HG02970 (cell line): Measurements from ENCODE around the gene MAST4.
"Not testable (repeated sequence)": the region's sequence is repeated elsewhere in the genome, so short reads cannot be mapped to it uniquely, and the experiment has no call there.

Source experiments
- ATAC-seq: cut with Tn5 transposase; IDR thresholded peaks from one replicate; pipeline ENCODE4 v1.9.1; 2021; ENCODE audit warnings: mild to moderate bottlenecking, moderate library complexity, moderate number of reproducible peaks; ENCODE audit not compliant: unreplicated experiment, low FRiP score

Gene MAST4

GRCh38 chr5:66694036-66694435 lies 97.8 kb downstream of the MAST4 start:
- no peak for ATAC-seq

GRCh38 chr5:66695840-66696239 lies 99.6 kb downstream of the MAST4 start:
- not testable (repeated sequence) for ATAC-seq

GRCh38 chr5:66697796-66698564 lies 101.8 kb downstream of the MAST4 start:
- ATAC-seq = no peak

- peak; percentile 65 for ATAC-seq
Measured at GRCh38 chr5:66701244-66701643, 105.1 kb downstream of the MAST4 start.

DNA sequence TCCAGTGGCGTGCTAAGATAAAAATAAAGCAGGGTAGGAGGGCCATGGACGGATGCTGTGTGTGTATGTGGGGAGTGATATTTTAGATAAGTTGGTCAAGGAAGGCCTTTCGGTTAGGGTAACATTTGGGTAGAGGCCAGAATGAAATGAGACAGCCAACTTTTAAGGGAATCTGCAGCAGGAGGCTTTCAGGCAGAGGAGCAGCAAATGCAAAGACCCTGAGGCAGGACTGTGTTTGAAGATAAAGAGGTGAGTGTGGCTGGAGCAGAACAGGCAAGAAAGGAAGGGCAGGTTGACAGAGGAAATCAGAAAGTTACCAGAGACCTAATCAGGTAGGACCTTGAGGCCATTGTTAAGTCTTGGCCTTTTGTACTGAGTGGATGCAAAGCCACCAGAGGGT lies 106.2 kb downstream of the MAST4 start:
- ATAC-seq = no peak

- ATAC-seq = no peak
Measured at GRCh38 chr5:66704790-66705425, 108.7 kb downstream of the MAST4 start.

DNA sequence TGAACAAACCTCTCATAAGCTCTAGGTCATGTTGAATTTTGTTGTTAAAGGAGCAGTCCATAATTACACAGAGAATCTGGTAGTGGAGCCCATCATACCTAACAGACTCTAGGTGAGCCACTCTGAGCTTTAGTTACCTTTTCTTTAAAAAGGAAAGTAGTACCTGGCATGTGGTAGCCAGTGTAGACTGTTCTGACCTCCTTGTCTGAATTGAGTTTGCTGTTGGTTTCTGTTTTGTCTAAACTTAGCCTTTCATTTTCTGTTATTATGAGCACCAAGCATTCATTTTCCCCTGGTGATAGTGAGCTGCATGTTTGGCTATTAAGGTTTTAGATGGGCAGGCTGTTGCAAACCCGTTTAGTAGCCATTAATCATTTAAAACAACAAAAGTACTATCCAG lies 112.2 kb downstream of the MAST4 start:
- ATAC-seq = no peak

- ATAC-seq = no peak
Measured at GRCh38 chr5:66710557-66711088, 114.4 kb downstream of the MAST4 start.

DNA sequence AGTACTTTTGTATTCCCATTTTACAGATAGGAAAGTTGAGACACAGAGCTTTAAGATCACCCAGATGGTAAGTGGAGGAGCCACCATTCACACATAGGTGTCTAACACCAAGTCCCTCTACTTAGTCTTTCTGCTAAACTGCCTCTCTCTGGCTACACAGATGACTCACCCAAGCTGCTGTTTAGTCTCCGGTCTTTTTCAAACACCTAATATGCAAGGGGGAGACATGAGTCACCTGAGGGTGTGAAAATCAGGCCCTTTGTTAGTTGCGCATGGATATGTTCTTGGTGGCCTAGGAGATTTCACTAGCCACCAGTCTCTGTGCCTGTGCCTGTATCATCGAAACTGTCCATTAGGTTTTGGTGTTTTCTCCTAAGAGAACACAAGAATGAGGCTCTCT lies 117.8 kb downstream of the MAST4 start:
- no peak for ATAC-seq

DNA sequence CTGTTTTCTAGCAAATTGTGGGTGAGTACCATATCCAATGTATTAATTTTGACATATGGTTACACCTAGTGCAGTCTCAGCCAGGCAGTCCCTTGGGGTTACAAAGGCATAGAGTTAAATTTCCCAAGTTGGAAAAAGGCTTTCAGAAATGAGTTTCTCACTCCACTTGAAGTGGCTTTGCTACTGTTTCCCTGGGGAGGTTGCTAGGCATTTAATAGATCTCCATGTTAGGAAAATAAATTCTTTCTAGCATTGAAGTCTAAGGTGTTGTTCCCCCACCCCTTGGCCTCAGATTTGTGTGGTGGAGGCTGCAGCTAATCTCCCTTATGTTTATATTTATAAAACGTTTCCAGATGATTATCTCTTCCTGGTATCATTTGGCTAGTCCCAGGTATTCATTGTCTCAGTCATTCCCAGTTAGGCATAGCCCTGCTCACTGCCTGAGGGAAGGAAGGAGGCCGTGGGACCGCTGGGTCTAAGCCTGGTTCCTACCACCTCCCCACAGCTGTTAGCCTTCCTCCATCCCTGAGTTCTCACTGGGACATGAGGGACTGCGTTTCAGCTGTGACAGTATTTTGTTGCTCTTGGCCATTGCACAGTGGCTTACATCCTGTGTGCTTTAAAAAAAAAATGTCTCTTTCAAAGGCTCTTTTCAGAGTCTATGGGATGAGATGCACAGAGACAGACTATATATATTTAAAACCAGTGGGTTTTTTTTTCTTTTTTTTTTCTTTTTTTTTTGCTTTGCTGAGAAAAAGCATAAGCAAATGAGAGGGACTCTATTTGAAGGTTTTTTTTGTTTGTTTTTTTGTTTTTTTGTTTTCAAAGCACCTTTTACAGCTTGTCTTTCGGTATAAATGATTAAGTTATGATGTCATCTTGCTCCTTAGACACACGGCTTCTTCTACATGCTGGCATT lies 121.5 kb downstream of the MAST4 start:
- no peak for ATAC-seq

DNA sequence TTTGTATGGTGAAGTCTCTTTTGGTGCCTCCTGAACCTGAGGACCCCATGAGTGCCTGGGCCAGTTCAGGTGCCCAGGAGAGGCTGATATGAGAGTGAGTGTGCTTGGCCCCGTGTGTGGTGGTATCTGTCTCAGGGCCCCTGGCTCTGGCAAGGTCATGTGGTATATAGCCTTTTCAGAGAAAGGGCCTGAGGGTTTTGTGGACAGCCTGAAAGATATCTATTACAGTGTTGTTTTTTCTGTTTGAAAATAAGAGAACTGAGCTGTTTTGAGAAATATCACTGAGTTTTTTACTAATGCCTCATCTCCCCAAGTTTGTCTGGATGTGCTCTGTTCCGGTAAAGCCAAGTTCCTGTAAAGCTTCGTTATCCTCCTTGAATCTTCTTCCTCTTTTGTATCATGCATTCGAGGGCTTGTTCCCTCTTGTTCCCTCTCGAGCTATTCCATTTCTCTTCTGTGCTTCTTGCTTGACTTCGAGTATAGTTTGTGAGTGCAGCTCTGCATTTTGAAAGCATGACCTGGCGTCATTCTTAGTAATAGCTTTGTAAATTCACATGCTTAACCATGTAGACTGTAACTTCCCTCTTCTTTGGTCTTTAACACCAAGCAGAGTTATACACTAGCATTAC lies 122.3 kb downstream of the MAST4 start:
- no peak for ATAC-seq

- ATAC-seq = no peak
Measured at GRCh38 chr5:66720780-66721179, 124.6 kb downstream of the MAST4 start.

DNA sequence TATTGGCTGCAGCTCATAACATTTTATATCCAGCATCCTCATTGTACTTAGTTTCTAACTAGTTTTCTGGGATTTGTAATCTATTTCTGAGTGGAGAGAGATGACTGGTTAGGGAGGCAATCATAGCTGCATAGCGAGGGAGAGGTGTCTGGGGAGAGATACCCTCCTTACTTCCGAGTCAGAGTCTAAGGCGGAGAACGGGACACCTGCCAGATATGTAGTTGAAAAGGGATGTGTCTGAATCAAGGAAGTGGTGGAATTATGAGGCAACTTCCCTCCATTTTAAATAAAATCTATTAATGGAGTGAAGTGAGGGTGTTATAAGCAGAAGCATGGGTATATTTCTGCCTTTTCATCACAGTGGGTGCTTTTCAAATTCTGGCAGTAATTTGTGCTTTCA lies 126.5 kb downstream of the MAST4 start:
- ATAC-seq = no peak

GRCh38 chr5:66724349-66725139 lies 128.4 kb downstream of the MAST4 start:
- no peak for ATAC-seq

GRCh38 chr5:66727630-66728029 lies 131.4 kb downstream of the MAST4 start:
- ATAC-seq = no peak

DNA sequence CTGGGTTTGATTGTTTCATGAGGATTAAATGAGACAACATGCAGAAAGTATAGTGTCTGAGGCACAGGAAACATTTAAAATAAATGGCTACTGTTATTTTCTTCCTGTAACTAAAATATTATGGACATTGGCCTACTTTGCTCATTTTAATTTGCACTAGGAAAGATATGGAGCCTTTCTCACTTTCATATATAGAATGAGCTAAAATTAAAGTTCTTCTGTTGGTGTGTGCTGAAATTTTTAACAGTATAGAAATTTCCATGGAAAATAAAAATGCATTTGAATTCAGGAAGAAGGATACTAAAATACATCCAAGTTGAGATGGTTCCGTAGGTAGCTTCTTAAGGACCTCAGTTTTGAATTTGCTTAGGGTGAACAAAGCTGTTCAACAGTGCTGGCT lies 131.9 kb downstream of the MAST4 start:
- ATAC-seq = no peak

- no peak for ATAC-seq
Measured at GRCh38 chr5:66737096-66737495, 140.9 kb downstream of the MAST4 start.

- no peak for ATAC-seq
Measured at GRCh38 chr5:66738136-66738535, 141.9 kb downstream of the MAST4 start.

- no peak for ATAC-seq
Measured at GRCh38 chr5:66739021-66739420, 142.8 kb downstream of the MAST4 start.

DNA sequence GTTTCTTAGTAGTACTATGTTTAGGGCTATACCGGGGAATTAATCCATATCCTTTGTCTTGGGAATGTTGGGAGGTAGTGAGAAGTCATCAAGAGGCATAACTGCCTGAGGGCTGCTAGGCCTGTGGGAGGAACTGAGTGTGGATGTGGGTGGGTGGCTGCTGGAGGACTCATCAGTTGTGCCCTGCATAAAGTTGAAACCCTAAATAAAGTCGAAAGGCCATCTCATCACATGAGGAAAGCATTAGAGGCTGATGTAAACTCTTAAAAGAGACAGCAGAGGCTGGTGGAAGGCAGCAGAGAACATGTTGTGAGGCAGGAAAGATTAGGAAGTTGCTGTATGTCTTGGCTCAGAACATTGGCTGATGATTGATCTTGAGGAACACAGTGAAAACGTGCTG lies 143.8 kb downstream of the MAST4 start:
- ATAC-seq = no peak
